ENCODE data around the gene APLP1. TPM values are rescaled to one million over a fixed set of nuclear protein-coding genes. Genes with fewer than 3 reads are reported as not detected.

The APLP1 gene
- total RNA-seq (2021) (15.5 to 24.0 TPM (median 20.2 TPM) in 3 replicates), Bru-seq, nascent RNA (percentile 33 among the genes with signal in this experiment)
- long read RNA-seq, experiment 1, transcript APLP1-201 (17 exons, 2,495 nt), result major isoform, 13 of 76 reads
- long read RNA-seq, experiment 1, partial matches to known transcripts, result 7 of 76 reads
- long read RNA-seq, experiment 1, other reads (novel, unspliced or antisense), result 56 of 76 reads
- long read RNA-seq, experiment 2, partial matches to known transcripts, result 10 of 29 reads
- long read RNA-seq, experiment 2, other reads (novel, unspliced or antisense), result 18 of 29 reads
- long read RNA-seq, experiment 3, result 0 reads

- no peaks in the 10 kb centered on the region for H3K9me3 Mint-ChIP-seq
- no peaks in the 10 kb centered on the region for H3K36me3 Mint-ChIP-seq
- peaks cover 26% of the 10 kb centered on the region for H3K4me1 Mint-ChIP-seq
- peaks cover 57% of the 10 kb centered on the region for H3K27me3 Mint-ChIP-seq (ENCODE audit: low read depth)
- peak within 1 kb of the TSS; percentile 86 for H3K4me3 Mint-ChIP-seq
- ATAC-seq, result peak; percentile 6
- POLR2A ChIA-PET, result interaction anchor here (1.1 to 3.0 kb wide), 3 partner anchors 11 to 84 kb away, joined by 3 to 15 read pairs (median 6); partner anchors contain the start of gene KIRREL2
- CTCF ChIA-PET, result interaction anchor here (0.5 to 3.7 kb wide), 7 partner anchors 8 to 114 kb away, joined by 3 to 25 read pairs (median 8); no protein-coding TSS in a partner anchor
- H3K27ac Mint-ChIP-seq, result no peak within 1 kb of the TSS
- DNase-seq (ENCODE audit: low spot score), result peak; percentile 69
- TF ChIP-seq JAZF1 (CRISPR knock-in tag; IDR thresholded peaks at IDR 0.05) (no peak), RORB (CRISPR knock-in tag; IDR thresholded peaks at IDR 0.05) (no peak), ESRRA (CRISPR knock-in tag; IDR thresholded peaks at IDR 0.05; ENCODE audit: borderline replicate concordance) (no peak), HMGA2 (CRISPR knock-in tag; IDR thresholded peaks at IDR 0.05) (no peak), SP1 (CRISPR knock-in tag; conservative IDR thresholded peaks at IDR 0.05) (peak; percentile 47; the same call in 1 of the 2 replicates), ATF3 (CRISPR knock-in tag; conservative IDR thresholded peaks at IDR 0.05) (no peak)
Measured at GRCh38 chr19:35868172-35868822, at the start of gene APLP1. Gene APLP1 (plus strand): TSS chr19:35868574. CDS start chr19:35868637, 63 bp downstream.

GRCh38 chr19:35822579-35822978 lies 45.8 kb upstream of the APLP1 start:
- no peaks in the 10 kb centered on the region for H3K36me3 Mint-ChIP-seq
- H3K9me3 Mint-ChIP-seq, result no peaks in the 10 kb centered on the region
- ChIA-PET POLR2A (interaction anchor here (0.6 kb wide), 1 partner anchor 24 kb away, joined by 4 read pairs; no protein-coding TSS in a partner anchor), CTCF (interaction anchor here (1.3 to 1.7 kb wide), 2 partner anchors 10 to 38 kb away, joined by 6 to 8 read pairs; partner anchors contain the start of gene PRODH2)
- TF ChIP-seq CTCF (IDR thresholded peaks at IDR 0.05) (no peak), FOXK1 (CRISPR knock-in tag; IDR thresholded peaks at IDR 0.05) (no peak), ZNF121 (CRISPR knock-in tag; IDR thresholded peaks at IDR 0.05) (no peak), KAT7 (CRISPR knock-in tag; IDR thresholded peaks at IDR 0.05; ENCODE audit: borderline replicate concordance) (no peak)
- no peak overlapping the region for H3K27ac Mint-ChIP-seq
- peaks cover 48% of the 10 kb centered on the region for H3K27me3 Mint-ChIP-seq (ENCODE audit: low read depth)
- H3K4me3 Mint-ChIP-seq, result no peak overlapping the region
- H3K4me1 Mint-ChIP-seq, result peaks cover 3% of the 10 kb centered on the region
- peak; percentile 32; the same call in 1 of the 2 replicates for ATAC-seq
- no peak for DNase-seq (ENCODE audit: low spot score)

- CTCF ChIA-PET, result interaction anchor here (0.6 to 1.7 kb wide), 2 partner anchors 12 to 39 kb away, joined by 5 to 6 read pairs; partner anchors contain the start of gene PRODH2
- POLR2A ChIA-PET, result no interaction called here
- Mint-ChIP-seq H3K36me3 (no peaks in the 10 kb centered on the region), H3K9me3 (no peaks in the 10 kb centered on the region), H3K4me1 (peaks cover 3% of the 10 kb centered on the region), H3K27ac (no peak overlapping the region), H3K4me3 (no peak overlapping the region), H3K27me3 (ENCODE audit: low read depth) (peaks cover 33% of the 10 kb centered on the region)
- ATAC-seq (no peak), DNase-seq (ENCODE audit: low spot score) (no peak)
- TF ChIP-seq HMGA2 (CRISPR knock-in tag; IDR thresholded peaks at IDR 0.05), result peak; percentile 90
- no peak for TF ChIP-seq E2F5 (CRISPR knock-in tag; IDR thresholded peaks at IDR 0.05)
- TF ChIP-seq USF1 (CRISPR knock-in tag; IDR thresholded peaks at IDR 0.05), result no peak
Measured at GRCh38 chr19:35824150-35824549, 44.2 kb upstream of the APLP1 start.

All from WTC11 (cell line).